HepG2 (cell line): ENCODE measurements around the gene DCDC2. TPM values are rescaled to one million over a fixed set of nuclear protein-coding genes. Genes with fewer than 3 reads are reported as not detected.

Experiments
- ATF4 ChIP-seq, 2 experiments: fragments of 450-650 bp in 1 of 2; sonication (generic) in 1 of 2; formaldehyde crosslinking; IDR thresholded peaks; 2 replicates each; pipeline versions ENCODE4 v1.5.0 to v1.8.0; 2020 to 2022; ENCODE audit warnings: mild to moderate bottlenecking in 1 of 2, missing genetic modification reagents in 1 of 2
- BCL6 ChIP-seq: IDR thresholded peaks from 2 replicates; pipeline ENCODE4 v1.6.1; 2016; ENCODE audit warnings: missing genetic modification reagents, missing compliant biosample characterization
- CBFB ChIP-seq: sonication (generic); formaldehyde crosslinking; IDR thresholded peaks from 2 replicates; pipeline ENCODE4 v1.4.0; 2020; ENCODE audit warnings: missing genetic modification reagents
- DNMT1 ChIP-seq: sonication (generic); formaldehyde crosslinking; IDR thresholded peaks from 2 replicates; pipeline ENCODE4 v1.5.1; 2020; ENCODE audit warnings: mild to moderate bottlenecking, missing genetic modification reagents
- FOSL1 ChIP-seq: sonication (generic); formaldehyde crosslinking; IDR thresholded peaks from 2 replicates; pipeline ENCODE4 v1.9.0; 2021; ENCODE audit warnings: missing genetic modification reagents, borderline replicate concordance
- HBP1 ChIP-seq: IDR thresholded peaks from 2 replicates; pipeline ENCODE4 v1.6.1; 2016; ENCODE audit warnings: low read depth, control low read depth
- IRF1 ChIP-seq: sonication (generic); formaldehyde crosslinking; IDR thresholded peaks from 2 replicates; pipeline ENCODE4 v1.4.0; 2020; ENCODE audit warnings: low read depth, mild to moderate bottlenecking, missing genetic modification reagents
- POGK ChIP-seq: sonication (generic); formaldehyde crosslinking; conservative IDR thresholded peaks from 2 replicates; pipeline ENCODE4 v1.8.0; 2022; ENCODE audit warnings: mild to moderate bottlenecking, moderate library complexity, missing genetic modification reagents
- SAFB2 ChIP-seq: sonication (generic); formaldehyde crosslinking; IDR thresholded peaks from 2 replicates; pipeline ENCODE4 v1.5.1; 2020; ENCODE audit warnings: missing genetic modification reagents, low read depth, mild to moderate bottlenecking, borderline replicate concordance
- SALL1 ChIP-seq: sonication (generic); formaldehyde crosslinking; IDR thresholded peaks from 2 replicates; pipeline ENCODE4 v1.8.0; 2022; ENCODE audit warnings: mild to moderate bottlenecking, missing genetic modification reagents
- TCF7 ChIP-seq: sonication (generic); IDR thresholded peaks from 2 replicates; pipeline ENCODE4 v1.6.1; 2016; ENCODE audit warnings: antibody characterized with exemption, low read depth
- ZNF260 ChIP-seq: sonication (generic); formaldehyde crosslinking; IDR thresholded peaks from 2 replicates; pipeline ENCODE4 v1.4.0; 2020; ENCODE audit warnings: missing genetic modification reagents, low read depth, mild to moderate bottlenecking, borderline replicate concordance
- ZNF383 ChIP-seq: sonication (generic); formaldehyde crosslinking; IDR thresholded peaks from 2 replicates; pipeline ENCODE4 v1.4.0; 2020; ENCODE audit warnings: missing genetic modification reagents, mild to moderate bottlenecking, borderline replicate concordance
- ZNF749 ChIP-seq: sonication (generic); formaldehyde crosslinking; IDR thresholded peaks from 2 replicates; pipeline ENCODE4 v1.8.0; 2022; ENCODE audit warnings: mild to moderate bottlenecking, missing genetic modification reagents, moderate library complexity, borderline replicate concordance
- ZNF775 ChIP-seq: sonication (generic); formaldehyde crosslinking; IDR thresholded peaks from 2 replicates; pipeline ENCODE4 v1.4.0; 2020; ENCODE audit warnings: missing genetic modification reagents, mild to moderate bottlenecking, moderate library complexity, borderline replicate concordance
- polyA plus RNA-seq, 8 experiments: library from polyadenylated mRNA; depleted of rRNA in 3 of 8; stranded (reverse) in 7 of 8; unstranded in 1 of 8; fragments of >200 nt; fragmentation: Illumina TruSeq in 4 of 8; extraction: Trizol in 4 of 8; gene quantifications; 2 replicates each; pipeline versions ENCODE4 v1.2.1 to v1.2.3, GENCODE V29; 2011 to 2016; ENCODE audit warnings: low read depth in 4 of 8, missing spikeins in 1 of 8, mixed read lengths in 1 of 8; ENCODE audit not compliant: insufficient read depth in 1 of 8
- total RNA-seq, 5 experiments: library from RNA; depleted of rRNA; stranded (reverse); fragments of >200 nt; fragmentation: Illumina TruSeq; extraction: Trizol; gene quantifications; 2 replicates each; pipeline ENCODE4 v1.2.3, GENCODE V29; 2016; ENCODE audit warnings: low read depth in 1 of 5
- TF ChIP-seq, protein P1 (sequence below): IDR thresholded peaks from 2 replicates; pipeline ENCODE4 v1.6.1; 2016
- TF ChIP-seq, protein P2 (sequence below): sonication (generic); formaldehyde crosslinking; IDR thresholded peaks from 2 replicates; pipeline ENCODE4 v1.8.1; 2022; ENCODE audit warnings: mild to moderate bottlenecking, missing genetic modification reagents
- TF ChIP-seq, protein P3 (sequence below): sonication (generic); formaldehyde crosslinking; IDR thresholded peaks from 2 replicates; pipeline ENCODE4 v1.4.0; 2020; ENCODE audit warnings: missing genetic modification reagents, mild to moderate bottlenecking, borderline replicate concordance
- TF ChIP-seq, protein P4 (sequence below): sonication (generic); formaldehyde crosslinking; IDR thresholded peaks from 2 replicates; pipeline ENCODE4 v1.8.0; 2022; ENCODE audit warnings: mild to moderate bottlenecking, missing genetic modification reagents, moderate library complexity

The DCDC2 gene
- total and polyA plus RNA-seq, 2 of the 13 experiments (the other 11 are each of a cell fraction or from before 2014, with no cell fraction given): 9.0 to 36.2 TPM

DNA sequence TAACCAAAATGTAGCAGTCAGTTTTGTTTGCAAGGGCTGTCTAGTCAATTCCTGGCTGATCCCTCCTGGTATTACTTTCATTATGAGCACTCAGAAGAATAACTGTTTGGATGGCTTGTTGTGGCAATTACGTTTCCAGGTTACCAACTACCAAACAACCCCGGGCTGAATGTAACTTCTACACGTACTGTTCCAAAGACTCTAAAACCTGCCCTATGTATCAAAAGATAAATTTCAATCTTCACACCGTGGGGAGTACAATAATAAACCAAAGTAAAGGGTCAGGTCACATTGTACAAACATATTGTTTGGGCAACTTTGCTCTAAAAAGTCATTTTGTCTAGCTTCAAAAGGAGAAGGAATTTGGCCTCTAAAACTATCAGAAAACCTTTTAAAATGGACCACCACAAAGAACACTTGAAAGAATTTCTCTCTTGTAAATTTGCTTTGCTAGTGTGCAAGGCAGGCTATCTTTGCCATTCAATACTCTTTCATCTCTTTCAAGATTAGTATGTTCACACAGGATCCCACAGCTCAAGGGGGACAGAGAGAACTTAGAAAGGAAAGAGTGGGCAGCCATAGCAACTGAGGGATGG is 27.6 kb downstream of the DCDC2 start (continued):
- TF ChIP-seq HBP1 (0 out of 2 replicates have a peak, but pooled peaks have one; percentile 25), ZNF749 (CRISPR knock-in tag) (0 out of 2 replicates have a peak, but pooled peaks have one; percentile 10), FOSL1 (CRISPR knock-in tag) (peak; percentile 26; the same call in 1 of the 2 replicates), ATF4 (CRISPR knock-in tag; IDR thresholded peaks at IDR 0.05) (no peak), SALL1 (CRISPR knock-in tag) (peak; percentile 63; the same call in 1 of the 2 replicates), TCF7 (peak; percentile 100), ZNF383 (no peak), IRF1 (CRISPR knock-in tag) (peak; percentile 45; the same call in 1 of the 2 replicates), DNMT1 (CRISPR knock-in tag) (no peak), ZNF260 (CRISPR knock-in tag) (no peak), SAFB2 (CRISPR knock-in tag) (no peak; the same call in 1 of the 2 replicates), CBFB (peak; percentile 96), ZNF775 (CRISPR knock-in tag) (peak; percentile 97), POGK (CRISPR knock-in tag) (peak; percentile 58; the same call in 1 of the 2 replicates), BCL6 (CRISPR knock-in tag) (peak; percentile 99)
- TF ChIP-seq, protein P1, sequence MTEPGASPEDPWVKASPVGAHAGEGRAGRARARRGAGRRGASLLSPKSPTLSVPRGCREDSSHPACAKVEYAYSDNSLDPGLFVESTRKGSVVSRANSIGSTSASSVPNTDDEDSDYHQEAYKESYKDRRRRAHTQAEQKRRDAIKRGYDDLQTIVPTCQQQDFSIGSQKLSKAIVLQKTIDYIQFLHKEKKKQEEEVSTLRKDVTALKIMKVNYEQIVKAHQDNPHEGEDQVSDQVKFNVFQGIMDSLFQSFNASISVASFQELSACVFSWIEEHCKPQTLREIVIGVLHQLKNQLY: peak; percentile 80
- TF ChIP-seq, protein P2, sequence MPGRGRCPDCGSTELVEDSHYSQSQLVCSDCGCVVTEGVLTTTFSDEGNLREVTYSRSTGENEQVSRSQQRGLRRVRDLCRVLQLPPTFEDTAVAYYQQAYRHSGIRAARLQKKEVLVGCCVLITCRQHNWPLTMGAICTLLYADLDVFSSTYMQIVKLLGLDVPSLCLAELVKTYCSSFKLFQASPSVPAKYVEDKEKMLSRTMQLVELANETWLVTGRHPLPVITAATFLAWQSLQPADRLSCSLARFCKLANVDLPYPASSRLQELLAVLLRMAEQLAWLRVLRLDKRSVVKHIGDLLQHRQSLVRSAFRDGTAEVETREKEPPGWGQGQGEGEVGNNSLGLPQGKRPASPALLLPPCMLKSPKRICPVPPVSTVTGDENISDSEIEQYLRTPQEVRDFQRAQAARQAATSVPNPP (CRISPR knock-in tag): peak; percentile 62; the same call in 1 of the 2 replicates
- TF ChIP-seq, protein P3, sequence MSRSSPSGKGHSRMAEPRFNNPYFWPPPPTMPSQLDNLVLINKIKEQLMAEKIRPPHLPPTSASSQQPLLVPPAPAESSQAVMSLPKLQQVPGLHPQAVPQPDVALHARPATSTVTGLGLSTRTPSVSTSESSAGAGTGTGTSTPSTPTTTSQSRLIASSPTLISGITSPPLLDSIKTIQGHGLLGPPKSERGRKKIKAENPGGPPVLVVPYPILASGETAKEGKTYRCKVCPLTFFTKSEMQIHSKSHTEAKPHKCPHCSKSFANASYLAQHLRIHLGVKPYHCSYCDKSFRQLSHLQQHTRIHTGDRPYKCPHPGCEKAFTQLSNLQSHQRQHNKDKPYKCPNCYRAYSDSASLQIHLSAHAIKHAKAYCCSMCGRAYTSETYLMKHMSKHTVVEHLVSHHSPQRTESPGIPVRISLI (CRISPR knock-in tag): peak; percentile 92; the same call in 1 of the 2 replicates
- TF ChIP-seq, protein P4, sequence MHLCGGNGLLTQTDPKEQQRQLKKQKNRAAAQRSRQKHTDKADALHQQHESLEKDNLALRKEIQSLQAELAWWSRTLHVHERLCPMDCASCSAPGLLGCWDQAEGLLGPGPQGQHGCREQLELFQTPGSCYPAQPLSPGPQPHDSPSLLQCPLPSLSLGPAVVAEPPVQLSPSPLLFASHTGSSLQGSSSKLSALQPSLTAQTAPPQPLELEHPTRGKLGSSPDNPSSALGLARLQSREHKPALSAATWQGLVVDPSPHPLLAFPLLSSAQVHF: no peak
